ENCODE results near the gene KDM4B. TPM values are rescaled to one million over a fixed set of nuclear protein-coding genes. Genes with fewer than 3 reads are reported as not detected.

KDM4B gene
- total and polyA plus RNA-seq, 2 of the 8 experiments (the other 6 are each of a cell fraction or from before 2014, with no cell fraction given) = 12.0 to 31.9 TPM

DNA sequence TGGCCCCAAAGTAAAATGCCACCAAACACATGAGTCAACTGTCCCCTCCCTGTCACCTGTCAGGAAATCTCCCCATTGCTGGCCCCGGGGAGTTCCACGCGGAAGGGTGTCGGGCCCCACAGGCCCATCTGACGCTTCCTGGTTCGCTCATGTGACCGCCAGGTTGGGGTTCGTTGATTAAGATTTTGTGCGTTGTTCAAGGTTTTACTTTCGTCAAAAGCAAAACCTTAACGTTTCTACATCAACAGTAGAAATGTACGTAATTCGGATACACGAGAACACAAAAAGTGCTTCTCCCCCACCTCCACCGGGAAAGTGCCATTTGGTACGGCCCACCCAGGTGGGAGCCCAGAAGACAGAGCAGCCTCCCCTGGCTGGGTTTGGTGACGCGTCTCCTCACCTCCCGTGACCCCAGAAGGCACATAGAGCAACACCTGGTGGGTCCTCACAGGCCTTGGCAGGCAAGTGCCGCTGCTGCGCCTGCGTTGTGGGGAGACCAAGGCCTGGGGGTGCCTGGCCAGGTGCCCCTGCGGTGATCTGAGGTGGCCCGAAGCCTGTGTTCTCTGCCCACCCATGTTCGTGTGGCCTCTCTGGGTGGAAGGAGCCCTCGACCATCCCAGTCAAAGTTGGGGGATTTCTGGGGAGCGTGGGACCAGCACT, 161.6 kb downstream of the KDM4B start:
- Histone ChIP-seq H3K9ac (replicated peaks in 1 of 4; ENCODE audit: extremely low read depth in 1 of 4, low read depth in 3 of 4, low read length in 3 of 4) (no peak overlapping the region), H3K27me3 (replicated peaks in 1 of 4; ENCODE audit: control insufficient read depth in 3 of 4, extremely low read depth in 1 of 4, insufficient read depth in 3 of 4, low read length in 3 of 4) (no peaks in the 10 kb centered on the region), H2BK120ac (replicated peaks; ENCODE audit: low read depth, low read length) (no peak overlapping the region), H2BK20ac (ENCODE audit: low read length) (no peak overlapping the region; the same call in 1 of the 2 replicates), H2BK5ac (ENCODE audit: low read depth, low read length) (peak overlapping the region; percentile 87), H3K79me1 (ENCODE audit: low read depth, low read length) (no peaks in the 10 kb centered on the region), H3K9me3 (ENCODE audit: insufficient read depth in 2 of 2, low read depth in 1 of 2, low read length in 1 of 2) (no peaks in the 10 kb centered on the region), H3K79me2 (ENCODE audit: control insufficient read depth in 1 of 2, insufficient read depth in 2 of 2, low read length in 2 of 2) (no peaks in the 10 kb centered on the region), H3K4me1 (replicated peaks in 1 of 4; ENCODE audit: control insufficient read depth in 3 of 4, insufficient read depth in 4 of 4, low read length in 3 of 4) (peaks cover 5 to 50% (median 42%) of the 10 kb centered on the region in 4 experiments), H3K14ac (ENCODE audit: insufficient read length) (no peak overlapping the region), H3K4me2 (ENCODE audit: insufficient read depth in 1 of 2, low read depth in 2 of 2, low read length in 2 of 2) (no peak overlapping the region), H2BK15ac (ENCODE audit: low read length) (no peak overlapping the region), H4K20me1 (replicated peaks in 1 of 2; ENCODE audit: control insufficient read depth in 1 of 2, insufficient read depth in 2 of 2, low read length in 2 of 2) (peaks cover 0 to 1% of the 10 kb centered on the region in 2 experiments), H2AK5ac (ENCODE audit: low read depth, low read length) (no peak overlapping the region), H2AFZ (ENCODE audit: low read length) (no peak overlapping the region), H3K4ac (replicated peaks; ENCODE audit: insufficient read length, low read depth, low read length) (no peak overlapping the region), H3K18ac (ENCODE audit: extremely low read depth, low read length) (peak overlapping the region; percentile 51; the same call in 1 of the 2 replicates), H3K36me3 (ENCODE audit: control insufficient read depth in 2 of 4, insufficient read depth in 4 of 4, low read length in 3 of 4) (peaks cover 5 to 12% (median 7%) of the 10 kb centered on the region in 4 experiments; a peak in 4 of 8 replicates), H4K91ac (replicated peaks; ENCODE audit: insufficient read length, low read length) (peak overlapping the region; percentile 61), H3K56ac (replicated peaks; ENCODE audit: insufficient read length, low read depth, low read length) (no peak overlapping the region), H3K4me3 (ENCODE audit: extremely low read depth in 1 of 4, insufficient read depth in 2 of 4, low read depth in 3 of 4, low read length in 4 of 4) (no peak overlapping the region), H2BK12ac (ENCODE audit: low read depth, low read length) (peak overlapping the region; percentile 87; the same call in 1 of the 2 replicates), H3K27ac (ENCODE audit: low read depth, low read length) (no peak overlapping the region; the same call in 1 of the 2 replicates), H4K8ac (ENCODE audit: extremely low read depth, insufficient read depth, low read length) (peak overlapping the region; percentile 28; the same call in 1 of the 2 replicates), H3K23ac (ENCODE audit: insufficient read length) (no peak overlapping the region), H4K5ac (ENCODE audit: insufficient read length, low read depth, low read length) (no peak overlapping the region), H3K23me2 (ENCODE audit: low read depth, low read length) (no peaks in the 10 kb centered on the region)
- no peak for FAIRE-seq
- WGBS, 2 experiments (ENCODE audit: extremely low coverage in 1 of 2, insufficient coverage in 1 of 2, insufficient read length in 1 of 2, insufficient replicate concordance in 2 of 2, low coverage in 1 of 2, low lambda C conversion rate in 2 of 2, missing lambda C conversion rate in 1 of 2) = 90% methylated on average over 27 of the region's 27 CpGs; no CpG with 5 or more reads in 1 of the 2 experiments
- ChIA-PET CTCF (ENCODE audit: partially characterized antibody) (interaction anchor here (0.5 to 2.8 kb wide), 7 partner anchors 15 to 332 kb away, joined by 3 to 18 read pairs (median 3); no protein-coding TSS in a partner anchor), POLR2A (ENCODE audit: partially characterized antibody) (interaction anchor here (1.2 kb wide), 1 partner anchor 78 kb away, joined by 3 read pairs; no protein-coding TSS in a partner anchor)
- no peak for DNase-seq (ENCODE audit: low read depth in 1 of 2, low spot score in 2 of 2)
- TF ChIP-seq BRCA1 (IDR thresholded peaks at IDR 0.05; ENCODE audit: low read depth, low read length) = no peak
- no peak for TF ChIP-seq CREB1 (IDR thresholded peaks at IDR 0.05)
- no peak for TF ChIP-seq TAF7 (optimal IDR thresholded peaks at IDR 0.05; ENCODE audit: borderline replicate concordance, low read depth, low read length)
- TF ChIP-seq CHD1 (IDR thresholded peaks at IDR 0.05; ENCODE audit: low read depth, low read length) = no peak
- TF ChIP-seq, protein P1, sequence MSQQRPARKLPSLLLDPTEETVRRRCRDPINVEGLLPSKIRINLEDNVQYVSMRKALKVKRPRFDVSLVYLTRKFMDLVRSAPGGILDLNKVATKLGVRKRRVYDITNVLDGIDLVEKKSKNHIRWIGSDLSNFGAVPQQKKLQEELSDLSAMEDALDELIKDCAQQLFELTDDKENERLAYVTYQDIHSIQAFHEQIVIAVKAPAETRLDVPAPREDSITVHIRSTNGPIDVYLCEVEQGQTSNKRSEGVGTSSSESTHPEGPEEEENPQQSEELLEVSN (IDR thresholded peaks at IDR 0.05) = no peak
- no peak for TF ChIP-seq YY1 (IDR thresholded peaks at IDR 0.05; ENCODE audit: low read depth, low read length)
- TF ChIP-seq TCF12 (IDR thresholded peaks at IDR 0.05; ENCODE audit: low read depth, low read length) = no peak
- no peak for TF ChIP-seq POLR2A (IDR thresholded peaks at IDR 0.05; ENCODE audit: control extremely low read depth in 1 of 2, low read depth in 2 of 2, low read length in 2 of 2)
- no peak for TF ChIP-seq RNF2 (IDR thresholded peaks at IDR 0.05; ENCODE audit: borderline replicate concordance, low read depth, low read length, missing control alignments, poor library complexity, severe bottlenecking)
- no peak for TF ChIP-seq RAD21 (IDR thresholded peaks at IDR 0.05 in 1 of 2, conservative IDR thresholded peaks at IDR 0.05 in 1 of 2; ENCODE audit: low read depth in 2 of 2, low read length in 2 of 2)
- no peak for TF ChIP-seq CBX5 (IDR thresholded peaks at IDR 0.05; ENCODE audit: low read depth, low read length)
- no peak for TF ChIP-seq ASH2L (IDR thresholded peaks at IDR 0.05; ENCODE audit: low read length)
